ENCODE data around the gene CNIH2.

DNA sequence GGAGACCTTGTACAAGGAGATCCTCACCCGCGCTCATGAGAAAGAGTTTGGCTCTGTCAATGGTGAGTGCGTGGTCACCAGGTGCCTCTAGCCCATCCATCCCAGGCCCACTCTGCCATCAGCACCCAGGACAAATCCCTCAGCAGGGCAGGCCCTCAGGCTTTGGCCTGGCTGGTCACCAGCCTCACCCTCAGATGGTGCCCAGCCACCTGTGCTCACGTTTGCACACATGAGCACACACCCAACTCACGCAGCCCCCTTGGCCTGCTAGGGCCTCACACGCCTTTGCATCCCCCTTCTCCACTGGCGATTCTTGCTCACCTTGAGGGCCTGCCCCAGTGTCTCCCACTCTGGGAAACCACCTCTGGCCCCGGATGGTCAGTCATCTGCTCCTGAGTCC is 13.6 kb upstream of the CNIH2 start:
- TF ChIP-seq, protein P1, sequence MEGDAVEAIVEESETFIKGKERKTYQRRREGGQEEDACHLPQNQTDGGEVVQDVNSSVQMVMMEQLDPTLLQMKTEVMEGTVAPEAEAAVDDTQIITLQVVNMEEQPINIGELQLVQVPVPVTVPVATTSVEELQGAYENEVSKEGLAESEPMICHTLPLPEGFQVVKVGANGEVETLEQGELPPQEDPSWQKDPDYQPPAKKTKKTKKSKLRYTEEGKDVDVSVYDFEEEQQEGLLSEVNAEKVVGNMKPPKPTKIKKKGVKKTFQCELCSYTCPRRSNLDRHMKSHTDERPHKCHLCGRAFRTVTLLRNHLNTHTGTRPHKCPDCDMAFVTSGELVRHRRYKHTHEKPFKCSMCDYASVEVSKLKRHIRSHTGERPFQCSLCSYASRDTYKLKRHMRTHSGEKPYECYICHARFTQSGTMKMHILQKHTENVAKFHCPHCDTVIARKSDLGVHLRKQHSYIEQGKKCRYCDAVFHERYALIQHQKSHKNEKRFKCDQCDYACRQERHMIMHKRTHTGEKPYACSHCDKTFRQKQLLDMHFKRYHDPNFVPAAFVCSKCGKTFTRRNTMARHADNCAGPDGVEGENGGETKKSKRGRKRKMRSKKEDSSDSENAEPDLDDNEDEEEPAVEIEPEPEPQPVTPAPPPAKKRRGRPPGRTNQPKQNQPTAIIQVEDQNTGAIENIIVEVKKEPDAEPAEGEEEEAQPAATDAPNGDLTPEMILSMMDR (IDR thresholded peaks at IDR 0.05), result no peak
- no peak for TF ChIP-seq POLR2AphosphoS5 (IDR thresholded peaks at IDR 0.05)

All from prostate gland (tissue), 2 donors.